ENCODE data around the gene TMEM123.

The TMEM123 gene
- total RNA-seq, result 386 to 811 (median 451) reads per million in 3 donors

DNA sequence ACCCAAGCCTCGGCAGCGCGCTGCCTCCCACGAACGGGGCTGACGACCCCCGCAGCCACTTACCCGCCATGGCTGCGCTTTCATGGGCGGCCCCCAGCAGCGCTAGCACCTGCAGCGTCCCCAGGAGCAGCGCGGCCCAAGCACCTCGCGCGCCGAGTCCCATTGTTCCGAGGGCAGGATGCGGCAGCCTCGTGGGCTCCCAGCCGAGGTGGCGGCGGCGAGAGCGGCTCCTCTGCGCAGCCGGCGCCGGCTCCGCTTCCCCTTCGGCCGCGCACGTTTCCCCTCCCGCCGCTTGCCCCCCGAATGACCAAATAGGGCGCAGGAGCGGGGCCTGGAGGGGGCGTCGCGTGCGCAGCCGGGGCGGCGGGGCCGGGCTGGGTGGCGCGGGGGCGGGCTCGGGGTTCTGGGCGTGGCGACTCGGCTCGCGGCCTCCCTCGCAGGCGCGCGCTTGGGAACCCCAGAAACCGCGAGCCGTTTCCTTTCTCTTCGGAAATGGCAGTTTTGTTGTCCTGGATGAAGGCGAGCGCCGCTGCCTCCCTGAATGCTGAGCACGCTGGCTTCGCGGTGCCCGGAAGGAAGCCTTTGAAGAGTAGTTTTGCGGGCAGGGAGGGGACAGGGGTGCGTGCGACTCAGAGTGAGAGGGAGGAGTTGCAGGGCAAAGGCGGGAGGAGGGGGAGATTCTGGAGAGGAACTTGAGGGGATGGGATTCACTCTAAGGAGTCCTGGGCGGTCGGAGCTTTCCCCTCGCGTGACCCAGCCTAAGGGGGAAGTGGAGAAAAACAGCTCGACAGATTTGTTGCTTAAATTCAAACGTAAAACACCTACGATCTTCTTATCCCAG lies at the start of gene TMEM123:
TMEM123 (minus strand) TSS at position 305 of the 841 bp plus-strand sequence; CDS start at position 163, 142 bp downstream.
- Histone ChIP-seq H3K27me3 (replicated peaks; ENCODE audit: control insufficient read depth, insufficient read depth, low read length, poor library complexity, severe bottlenecking) (no peaks in the 10 kb centered on the region), H3K27ac (ENCODE audit: insufficient read depth, low read length, poor library complexity, severe bottlenecking) (peak within 1 kb of the TSS; percentile 90), H3K36me3 (ENCODE audit: control insufficient read depth, insufficient read depth, low read length) (peaks cover 6% of the 10 kb centered on the region), H3K9me3 (ENCODE audit: control insufficient read depth, low read length) (no peaks in the 10 kb centered on the region), H3K4me1 (ENCODE audit: control insufficient read depth, insufficient read depth, low read length, poor library complexity, severe bottlenecking) (peaks cover 39% of the 10 kb centered on the region), H3K4me3 (ENCODE audit: insufficient read depth, low read depth, low read length, poor library complexity, severe bottlenecking) (peak within 1 kb of the TSS; percentile 84)
- DNase-seq, result peak; percentile 86 to 88 (median 86)

DNA sequence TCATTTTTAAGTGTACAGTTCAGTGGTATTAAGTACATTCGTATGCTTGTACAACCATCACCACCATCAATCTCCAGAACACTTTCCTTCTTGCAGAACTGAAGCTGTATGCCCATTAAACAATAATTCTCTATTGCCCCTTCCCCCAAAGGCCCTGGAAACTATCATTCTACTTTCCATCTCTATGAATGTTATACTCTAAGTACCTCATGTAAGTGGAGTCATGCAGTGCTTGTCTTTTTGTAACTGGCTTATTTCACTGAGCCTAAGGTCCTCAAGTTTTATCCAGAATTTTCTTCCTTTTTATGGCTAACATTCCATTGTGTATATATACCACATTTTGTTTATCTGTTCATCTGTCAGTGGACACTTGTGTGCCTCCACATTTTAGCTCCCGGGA lies 48.3 kb upstream of the TMEM123 start:
- DNase-seq, result no peak
- no peaks in the 10 kb centered on the region for H3K36me3 ChIP-seq (ENCODE audit: control insufficient read depth, insufficient read depth, low read length)
- H3K27me3 ChIP-seq (replicated peaks; ENCODE audit: control insufficient read depth, insufficient read depth, low read length, poor library complexity, severe bottlenecking), result no peaks in the 10 kb centered on the region
- H3K4me1 ChIP-seq (ENCODE audit: control insufficient read depth, insufficient read depth, low read length, poor library complexity, severe bottlenecking), result no peaks in the 10 kb centered on the region
- H3K9me3 ChIP-seq (ENCODE audit: control insufficient read depth, low read length), result no peaks in the 10 kb centered on the region
- H3K4me3 ChIP-seq (ENCODE audit: insufficient read depth, low read depth, low read length, poor library complexity, severe bottlenecking), result no peak overlapping the region
- no peak overlapping the region for H3K27ac ChIP-seq (ENCODE audit: insufficient read depth, low read length, poor library complexity, severe bottlenecking)

DNA sequence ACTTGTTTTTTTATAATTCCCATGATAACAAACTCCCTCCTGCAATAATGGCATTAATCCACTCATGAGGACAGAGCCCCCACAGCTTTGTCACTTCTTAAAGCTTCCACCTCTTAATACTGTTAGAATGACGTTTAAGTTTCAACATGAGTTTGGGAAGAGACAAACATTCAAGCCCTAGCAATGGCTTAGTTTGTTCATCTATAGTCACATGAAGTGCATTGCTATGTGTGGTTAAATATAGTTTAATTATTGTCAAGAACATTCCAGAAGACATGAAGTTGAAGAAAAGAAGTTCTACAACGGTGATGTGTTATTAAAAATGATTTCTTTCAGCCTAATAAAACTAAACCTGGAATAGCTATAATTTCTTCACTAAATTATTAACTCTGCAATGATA lies 47.4 kb upstream of the TMEM123 start:
- Histone ChIP-seq H3K27me3 (replicated peaks; ENCODE audit: control insufficient read depth, insufficient read depth, low read length, poor library complexity, severe bottlenecking) (no peaks in the 10 kb centered on the region), H3K4me3 (ENCODE audit: insufficient read depth, low read depth, low read length, poor library complexity, severe bottlenecking) (no peak overlapping the region), H3K4me1 (ENCODE audit: control insufficient read depth, insufficient read depth, low read length, poor library complexity, severe bottlenecking) (no peaks in the 10 kb centered on the region), H3K36me3 (ENCODE audit: control insufficient read depth, insufficient read depth, low read length) (no peaks in the 10 kb centered on the region), H3K27ac (ENCODE audit: insufficient read depth, low read length, poor library complexity, severe bottlenecking) (no peak overlapping the region), H3K9me3 (ENCODE audit: control insufficient read depth, low read length) (no peaks in the 10 kb centered on the region)
- DNase-seq, result no peak

DNA sequence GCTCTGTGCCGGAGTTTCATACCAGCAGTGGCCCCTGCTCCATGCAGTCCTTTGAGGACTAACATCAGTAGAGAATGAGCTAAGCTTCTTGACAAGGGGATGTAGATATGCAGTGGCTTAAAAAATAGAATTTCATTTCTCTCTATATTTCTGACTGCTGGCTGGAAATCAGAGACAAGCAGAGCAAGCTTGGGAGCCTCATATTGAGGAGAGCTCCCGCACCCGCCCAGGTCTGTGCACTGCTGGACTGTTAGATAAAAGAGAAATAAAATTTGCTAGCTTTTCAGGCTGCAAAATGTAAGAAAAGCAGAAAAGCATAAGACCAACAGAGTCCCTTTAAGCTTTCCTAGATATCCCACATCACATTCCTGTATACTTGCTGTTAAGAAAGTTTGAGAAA lies 46.6 kb upstream of the TMEM123 start:
- Histone ChIP-seq H3K36me3 (ENCODE audit: control insufficient read depth, insufficient read depth, low read length) (no peaks in the 10 kb centered on the region), H3K4me1 (ENCODE audit: control insufficient read depth, insufficient read depth, low read length, poor library complexity, severe bottlenecking) (no peaks in the 10 kb centered on the region), H3K9me3 (ENCODE audit: control insufficient read depth, low read length) (no peaks in the 10 kb centered on the region), H3K27ac (ENCODE audit: insufficient read depth, low read length, poor library complexity, severe bottlenecking) (no peak overlapping the region), H3K27me3 (replicated peaks; ENCODE audit: control insufficient read depth, insufficient read depth, low read length, poor library complexity, severe bottlenecking) (no peaks in the 10 kb centered on the region), H3K4me3 (ENCODE audit: insufficient read depth, low read depth, low read length, poor library complexity, severe bottlenecking) (no peak overlapping the region)
- DNase-seq, result no peak

DNA sequence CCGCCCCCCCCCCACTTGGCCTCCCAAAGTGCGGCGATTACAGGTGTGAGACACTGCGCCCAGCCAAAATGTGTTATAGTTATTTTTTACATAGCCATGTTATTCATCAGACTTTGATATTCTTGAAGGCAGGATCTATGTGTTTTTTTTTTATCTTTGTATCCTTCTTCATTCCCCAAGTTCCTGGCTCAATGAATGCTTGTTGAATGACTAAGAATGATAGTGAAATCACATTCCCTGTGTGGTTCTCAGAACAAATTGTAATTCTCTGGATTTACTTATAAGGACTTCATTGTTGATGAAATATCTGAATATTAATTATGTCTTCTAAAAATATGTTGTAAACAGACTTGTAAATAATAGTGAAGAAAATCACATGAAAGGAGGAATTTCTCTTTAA lies 44.5 kb upstream of the TMEM123 start:
- H3K36me3 ChIP-seq (ENCODE audit: control insufficient read depth, insufficient read depth, low read length), result no peaks in the 10 kb centered on the region
- H3K9me3 ChIP-seq (ENCODE audit: control insufficient read depth, low read length), result no peaks in the 10 kb centered on the region
- H3K4me3 ChIP-seq (ENCODE audit: insufficient read depth, low read depth, low read length, poor library complexity, severe bottlenecking), result no peak overlapping the region
- no peaks in the 10 kb centered on the region for H3K27me3 ChIP-seq (replicated peaks; ENCODE audit: control insufficient read depth, insufficient read depth, low read length, poor library complexity, severe bottlenecking)
- no peak for DNase-seq
- no peaks in the 10 kb centered on the region for H3K4me1 ChIP-seq (ENCODE audit: control insufficient read depth, insufficient read depth, low read length, poor library complexity, severe bottlenecking)
- H3K27ac ChIP-seq (ENCODE audit: insufficient read depth, low read length, poor library complexity, severe bottlenecking), result no peak overlapping the region

DNA sequence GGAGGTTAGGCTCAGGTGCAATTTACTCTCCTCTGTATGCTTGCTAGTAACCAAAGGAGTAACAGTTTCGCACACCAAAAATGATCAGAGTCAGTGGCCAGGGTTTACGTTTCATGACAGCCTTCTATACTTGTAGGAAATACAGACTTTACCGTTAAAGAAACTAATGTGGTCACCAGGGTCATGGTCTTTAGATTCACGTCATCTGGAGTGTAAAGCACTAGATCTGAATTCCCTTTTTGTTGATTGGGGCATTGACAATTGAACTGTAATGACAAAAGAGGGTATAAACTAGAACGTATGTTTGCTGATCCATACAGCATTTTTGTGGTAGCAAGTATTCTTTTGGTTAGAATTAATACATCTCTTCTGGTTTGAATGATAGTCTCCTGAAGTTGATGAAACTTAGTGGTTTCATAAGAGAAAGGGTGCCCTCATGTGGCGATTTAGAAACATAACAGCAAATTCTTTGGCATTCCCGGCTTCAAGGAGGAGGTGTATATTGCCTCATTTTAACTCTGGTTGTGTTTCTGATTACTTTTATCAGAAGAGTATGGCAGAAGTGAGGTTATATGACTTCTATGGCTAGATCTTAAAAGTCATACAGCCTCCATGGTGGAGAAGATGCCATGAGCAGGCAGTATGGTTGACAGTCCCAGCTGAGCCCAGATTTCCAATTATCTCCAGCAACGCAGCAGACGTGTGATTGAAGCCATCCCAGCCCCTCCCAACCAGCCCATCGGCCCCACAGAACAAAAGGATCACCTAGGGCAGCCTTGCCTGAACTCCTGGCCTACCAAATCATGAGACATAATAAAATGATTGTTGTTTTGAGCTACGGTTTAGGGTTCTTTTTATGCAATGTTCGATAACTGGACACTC lies 42.8 kb upstream of the TMEM123 start:
- no peaks in the 10 kb centered on the region for H3K27me3 ChIP-seq (replicated peaks; ENCODE audit: control insufficient read depth, insufficient read depth, low read length, poor library complexity, severe bottlenecking)
- no peaks in the 10 kb centered on the region for H3K9me3 ChIP-seq (ENCODE audit: control insufficient read depth, low read length)
- no peaks in the 10 kb centered on the region for H3K4me1 ChIP-seq (ENCODE audit: control insufficient read depth, insufficient read depth, low read length, poor library complexity, severe bottlenecking)
- H3K4me3 ChIP-seq (ENCODE audit: insufficient read depth, low read depth, low read length, poor library complexity, severe bottlenecking), result no peak overlapping the region
- no peaks in the 10 kb centered on the region for H3K36me3 ChIP-seq (ENCODE audit: control insufficient read depth, insufficient read depth, low read length)
- H3K27ac ChIP-seq (ENCODE audit: insufficient read depth, low read length, poor library complexity, severe bottlenecking), result no peak overlapping the region
- peak in 1 of 3 donors; percentile 27 for DNase-seq

GRCh38 chr11:102494216-102494615 lies 41.7 kb upstream of the TMEM123 start:
- Histone ChIP-seq H3K27ac (ENCODE audit: insufficient read depth, low read length, poor library complexity, severe bottlenecking) (no peak overlapping the region), H3K9me3 (ENCODE audit: control insufficient read depth, low read length) (no peaks in the 10 kb centered on the region), H3K36me3 (ENCODE audit: control insufficient read depth, insufficient read depth, low read length) (no peaks in the 10 kb centered on the region), H3K27me3 (replicated peaks; ENCODE audit: control insufficient read depth, insufficient read depth, low read length, poor library complexity, severe bottlenecking) (no peaks in the 10 kb centered on the region), H3K4me1 (ENCODE audit: control insufficient read depth, insufficient read depth, low read length, poor library complexity, severe bottlenecking) (no peaks in the 10 kb centered on the region), H3K4me3 (ENCODE audit: insufficient read depth, low read depth, low read length, poor library complexity, severe bottlenecking) (no peak overlapping the region)
- no peak for DNase-seq

DNA sequence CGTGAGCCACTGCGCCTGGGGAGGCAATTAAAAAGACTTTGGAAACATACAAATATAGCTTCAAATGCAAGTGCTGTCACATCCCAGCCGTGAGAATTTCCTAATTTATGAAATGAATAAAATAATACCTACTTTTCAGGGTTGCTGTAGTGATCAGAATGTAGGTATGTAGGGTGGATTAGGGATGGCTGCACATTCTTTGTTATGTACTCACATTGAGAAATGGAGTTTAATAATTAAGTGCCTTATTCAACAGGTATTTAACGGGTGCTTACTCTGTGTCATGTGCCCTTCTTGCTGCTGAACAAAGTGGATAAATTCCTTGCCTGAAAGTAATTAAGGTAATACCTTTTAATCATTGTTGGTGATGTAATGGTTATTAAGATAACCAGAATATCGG lies 41.0 kb upstream of the TMEM123 start:
- Histone ChIP-seq H3K4me3 (ENCODE audit: insufficient read depth, low read depth, low read length, poor library complexity, severe bottlenecking) (no peak overlapping the region), H3K9me3 (ENCODE audit: control insufficient read depth, low read length) (no peaks in the 10 kb centered on the region), H3K27ac (ENCODE audit: insufficient read depth, low read length, poor library complexity, severe bottlenecking) (no peak overlapping the region), H3K27me3 (replicated peaks; ENCODE audit: control insufficient read depth, insufficient read depth, low read length, poor library complexity, severe bottlenecking) (no peaks in the 10 kb centered on the region), H3K36me3 (ENCODE audit: control insufficient read depth, insufficient read depth, low read length) (no peaks in the 10 kb centered on the region), H3K4me1 (ENCODE audit: control insufficient read depth, insufficient read depth, low read length, poor library complexity, severe bottlenecking) (no peaks in the 10 kb centered on the region)
- no peak for DNase-seq

- no peak for DNase-seq
- no peak overlapping the region for H3K27ac ChIP-seq (ENCODE audit: insufficient read depth, low read length, poor library complexity, severe bottlenecking)
- H3K4me3 ChIP-seq (ENCODE audit: insufficient read depth, low read depth, low read length, poor library complexity, severe bottlenecking), result no peak overlapping the region
- H3K27me3 ChIP-seq (replicated peaks; ENCODE audit: control insufficient read depth, insufficient read depth, low read length, poor library complexity, severe bottlenecking), result no peaks in the 10 kb centered on the region
- no peaks in the 10 kb centered on the region for H3K4me1 ChIP-seq (ENCODE audit: control insufficient read depth, insufficient read depth, low read length, poor library complexity, severe bottlenecking)
- no peaks in the 10 kb centered on the region for H3K9me3 ChIP-seq (ENCODE audit: control insufficient read depth, low read length)
- H3K36me3 ChIP-seq (ENCODE audit: control insufficient read depth, insufficient read depth, low read length), result no peaks in the 10 kb centered on the region
Measured at GRCh38 chr11:102491969-102492368, 39.4 kb upstream of the TMEM123 start.

Measured in effector memory CD4-positive, alpha-beta T cell (primary cell).